HG03280 (cell line): ENCODE data around the gene EGFR.

ENCODE experiments used
- ATAC-seq: cut with Tn5 transposase; IDR thresholded peaks from one replicate; pipeline ENCODE4 v1.9.1; 2021; ENCODE audit warnings: mild to moderate bottlenecking, moderate library complexity; ENCODE audit not compliant: unreplicated experiment

Gene EGFR

DNA sequence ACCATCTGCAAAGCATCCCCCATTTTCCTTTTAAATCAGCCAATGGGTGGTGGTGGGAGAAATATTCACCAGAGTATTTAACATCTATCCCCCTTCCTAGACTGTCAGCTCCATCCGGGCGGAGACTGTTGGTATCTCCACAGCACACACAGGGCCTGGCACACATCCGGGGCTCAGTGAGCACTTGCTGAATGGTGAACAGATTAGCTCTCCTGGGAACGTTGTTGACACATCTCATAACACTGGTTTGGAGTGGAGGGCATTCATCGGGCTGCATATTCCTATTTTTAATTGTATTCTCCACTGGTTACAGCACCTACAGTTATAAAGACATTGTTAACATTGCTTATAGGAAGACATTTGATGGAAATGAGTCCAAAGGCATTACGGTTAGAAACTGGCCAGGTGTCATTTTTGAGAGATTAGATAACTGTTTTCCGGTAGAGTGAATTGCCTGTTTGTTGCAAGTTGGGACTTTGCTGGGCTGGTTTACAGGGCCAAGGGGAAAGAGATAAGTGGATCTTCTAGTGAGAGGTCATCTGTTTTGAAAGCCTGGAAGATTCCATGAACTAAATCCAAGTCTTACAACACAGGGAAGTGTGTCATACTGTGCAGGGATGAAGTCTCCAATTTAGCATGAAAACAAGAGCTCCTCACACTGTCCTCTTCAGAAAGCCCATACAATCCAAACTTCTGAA lies 101.8 kb downstream of the EGFR start:
- ATAC-seq, result no peak

DNA sequence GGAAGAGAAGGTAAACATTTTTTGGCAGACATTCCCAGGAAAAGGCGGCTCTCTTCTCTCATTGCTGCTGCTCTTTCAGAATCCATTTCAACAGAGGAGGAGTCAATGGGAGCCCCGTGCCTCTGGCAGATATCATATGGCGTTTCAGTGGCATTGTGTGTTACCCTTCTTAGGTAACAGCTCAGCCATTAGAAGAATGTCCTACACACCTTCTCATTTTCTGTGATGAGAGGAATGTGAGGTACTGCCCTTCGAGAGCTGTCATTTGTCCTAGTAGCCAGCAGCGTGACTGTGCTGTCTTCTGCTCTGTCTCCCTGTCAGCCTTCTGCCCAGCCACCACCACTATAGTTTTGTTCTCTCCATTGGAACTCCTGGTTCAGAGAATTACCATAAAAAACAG lies 102.4 kb downstream of the EGFR start:
- no peak for ATAC-seq

DNA sequence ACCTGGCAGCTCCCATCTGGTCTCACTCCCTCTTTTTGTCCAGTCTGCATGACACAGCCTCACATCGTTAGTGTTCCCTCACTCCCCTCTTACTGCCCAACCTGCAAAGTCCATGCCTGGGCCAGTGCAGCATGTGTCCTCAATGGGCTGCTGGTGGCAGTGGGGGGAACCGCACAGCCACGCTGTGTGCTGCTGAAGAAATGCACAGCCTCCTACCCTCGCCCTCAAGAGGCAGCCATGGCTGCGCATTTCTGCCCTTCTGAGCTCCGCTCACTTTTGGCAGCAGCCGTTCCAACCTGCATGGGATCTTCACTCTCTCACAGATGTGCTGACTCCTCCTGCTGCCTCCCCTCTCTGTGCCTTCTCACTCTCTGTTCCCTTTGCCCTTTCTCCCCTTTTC lies 103.4 kb downstream of the EGFR start:
- no peak for ATAC-seq

DNA sequence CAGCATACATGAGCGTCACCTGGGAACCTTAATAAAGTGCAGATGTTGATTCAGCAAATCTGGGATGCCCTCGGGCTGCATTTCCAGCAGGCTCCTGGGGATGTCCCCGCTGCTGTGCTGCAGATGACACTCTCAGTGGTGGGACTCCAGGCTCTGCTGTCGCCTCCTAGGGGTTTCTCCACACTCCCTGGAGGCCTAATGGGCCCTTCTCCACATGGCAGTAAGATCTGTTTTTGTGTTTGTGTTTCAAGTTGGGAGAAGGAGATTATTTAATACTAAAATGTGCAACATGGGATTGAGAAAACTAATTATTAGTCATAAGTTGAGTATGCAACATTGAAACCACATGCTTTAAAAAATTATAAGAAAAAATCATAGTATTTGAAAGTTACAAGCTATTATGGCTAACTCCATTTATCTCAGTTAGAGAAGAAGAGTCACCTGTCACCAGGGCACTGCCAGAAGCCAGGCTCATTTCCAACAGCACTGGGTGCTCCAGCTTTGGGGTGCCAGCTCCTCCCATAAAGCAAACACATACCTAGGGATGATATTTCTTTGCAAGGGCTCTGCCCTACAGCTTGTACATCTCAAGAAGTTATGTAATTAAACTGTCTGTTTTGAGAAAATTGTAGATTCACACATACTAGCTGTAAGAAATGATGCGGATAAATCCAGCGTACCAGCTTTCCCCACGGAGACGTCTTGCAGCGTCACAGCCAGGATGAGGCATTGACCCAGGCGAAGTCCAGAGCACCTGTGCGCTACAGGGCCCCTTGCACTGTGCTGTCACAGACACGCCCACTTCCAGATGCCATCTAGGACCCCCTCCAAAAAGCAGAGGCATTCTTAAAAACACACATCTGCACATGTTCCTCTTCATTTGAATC lies 106.4 kb downstream of the EGFR start:
- ATAC-seq, result no peak

DNA sequence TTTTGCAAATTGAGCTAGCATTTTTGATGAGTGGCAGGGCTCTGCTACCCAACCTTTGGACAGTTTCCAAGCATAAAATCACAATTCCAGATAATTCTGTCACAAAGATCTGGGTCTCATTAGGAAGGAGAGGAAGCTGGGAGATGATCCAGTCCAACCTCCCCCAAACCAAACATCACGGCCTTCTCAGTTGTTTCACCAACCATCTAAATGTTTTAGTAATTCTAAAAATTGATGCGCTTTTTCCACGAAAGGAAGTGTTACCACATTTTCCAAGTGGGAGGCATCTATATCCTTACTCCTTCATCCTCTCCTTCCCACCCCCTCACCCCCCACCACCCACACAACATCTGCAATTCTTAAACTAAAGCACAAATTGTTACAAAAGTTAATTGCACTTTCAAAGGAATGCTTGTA lies 108.3 kb downstream of the EGFR start:
- no peak for ATAC-seq

DNA sequence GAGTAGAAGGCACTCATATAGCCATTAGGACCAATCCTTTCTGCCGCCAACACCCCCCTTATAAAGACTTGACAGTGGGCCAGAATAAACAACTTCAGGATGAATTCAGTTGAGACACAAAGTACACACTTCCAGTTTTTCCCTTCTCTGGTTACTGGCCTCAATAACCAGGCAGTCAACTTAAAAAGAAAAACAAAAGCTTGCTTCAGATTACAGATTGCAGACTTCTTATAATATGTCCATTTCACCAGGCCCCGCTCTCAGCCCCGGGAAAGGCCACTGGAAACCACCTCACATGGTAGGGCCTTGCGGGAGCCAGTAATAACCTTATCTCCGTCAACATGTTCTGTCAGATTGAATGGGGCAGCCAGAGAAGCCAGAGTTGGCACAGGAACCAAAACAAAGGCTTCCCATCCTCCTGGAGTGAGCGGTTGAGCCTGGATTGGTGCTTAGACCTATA lies 108.8 kb downstream of the EGFR start:
- ATAC-seq, result no peak

DNA sequence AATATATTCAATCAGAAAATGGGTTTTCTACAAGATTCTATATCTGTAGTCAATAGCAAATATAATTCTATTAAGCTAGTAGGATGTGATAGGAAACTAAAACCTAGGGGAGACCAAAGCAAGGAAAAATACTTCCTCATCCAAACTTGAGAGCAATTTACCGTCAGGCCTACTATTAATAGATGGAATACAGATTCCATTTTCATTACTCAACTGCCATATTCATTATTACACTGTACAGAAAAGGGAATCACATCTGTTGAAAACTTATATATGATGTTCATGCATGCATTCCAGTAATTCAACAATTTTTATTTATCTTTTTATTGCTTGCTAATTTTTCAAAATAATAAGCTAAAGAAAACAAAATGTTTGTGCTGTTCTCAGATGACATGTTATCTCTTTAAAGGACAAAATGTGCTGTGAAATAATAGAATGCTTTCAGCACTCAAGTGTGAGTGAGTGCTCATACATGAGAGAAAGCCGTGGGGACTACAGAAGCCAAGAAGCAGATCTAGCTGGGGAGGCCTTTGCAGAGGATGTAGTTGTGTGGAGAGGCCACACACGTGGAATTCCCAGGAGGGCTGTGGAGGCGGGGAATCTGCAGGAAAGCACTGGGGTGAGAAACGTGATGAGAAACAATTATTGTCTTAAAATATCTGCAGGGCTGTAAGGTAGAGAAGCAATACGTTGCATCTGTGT lies 110.0 kb downstream of the EGFR start:
- ATAC-seq, result no peak

DNA sequence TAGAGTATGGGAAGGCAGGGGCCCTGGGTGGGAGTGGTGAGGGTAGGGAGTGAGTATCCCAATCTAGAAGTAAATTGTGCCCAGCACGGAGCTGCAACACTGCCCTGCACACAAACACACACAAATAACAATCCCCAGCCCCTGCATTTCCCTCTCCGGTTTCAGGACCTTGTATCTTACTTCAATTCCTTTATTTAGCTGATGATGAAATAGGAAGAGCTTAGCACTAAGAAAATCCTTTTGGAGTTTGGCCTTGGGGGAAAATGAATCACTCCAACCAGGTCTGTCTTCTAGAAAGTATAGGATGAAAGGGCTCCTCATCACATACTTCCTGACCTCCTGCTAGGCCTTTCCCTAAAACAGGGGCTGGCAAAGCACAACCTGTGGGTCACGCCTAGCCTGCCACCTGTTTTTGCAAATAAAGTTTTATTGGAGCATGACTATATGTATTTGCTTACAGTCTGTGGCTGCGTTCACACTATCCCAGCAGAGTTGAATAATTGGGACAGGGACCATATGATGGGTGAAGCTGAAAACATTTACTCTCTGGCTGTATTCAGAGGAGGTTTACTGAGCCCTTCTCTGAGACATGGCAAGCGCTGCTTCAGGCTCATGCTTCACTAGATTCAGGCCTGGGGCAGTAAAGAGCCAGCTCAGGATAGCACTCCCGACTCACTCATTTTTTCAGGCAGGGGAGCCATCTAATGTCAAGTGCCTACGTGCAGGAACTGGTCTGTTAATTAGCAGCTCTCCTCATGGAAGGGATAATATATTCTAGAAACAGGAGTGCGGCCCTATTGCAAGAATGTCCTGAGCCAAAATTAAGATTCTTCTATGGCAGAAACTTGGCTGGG lies 111.0 kb downstream of the EGFR start:
- no peak for ATAC-seq

DNA sequence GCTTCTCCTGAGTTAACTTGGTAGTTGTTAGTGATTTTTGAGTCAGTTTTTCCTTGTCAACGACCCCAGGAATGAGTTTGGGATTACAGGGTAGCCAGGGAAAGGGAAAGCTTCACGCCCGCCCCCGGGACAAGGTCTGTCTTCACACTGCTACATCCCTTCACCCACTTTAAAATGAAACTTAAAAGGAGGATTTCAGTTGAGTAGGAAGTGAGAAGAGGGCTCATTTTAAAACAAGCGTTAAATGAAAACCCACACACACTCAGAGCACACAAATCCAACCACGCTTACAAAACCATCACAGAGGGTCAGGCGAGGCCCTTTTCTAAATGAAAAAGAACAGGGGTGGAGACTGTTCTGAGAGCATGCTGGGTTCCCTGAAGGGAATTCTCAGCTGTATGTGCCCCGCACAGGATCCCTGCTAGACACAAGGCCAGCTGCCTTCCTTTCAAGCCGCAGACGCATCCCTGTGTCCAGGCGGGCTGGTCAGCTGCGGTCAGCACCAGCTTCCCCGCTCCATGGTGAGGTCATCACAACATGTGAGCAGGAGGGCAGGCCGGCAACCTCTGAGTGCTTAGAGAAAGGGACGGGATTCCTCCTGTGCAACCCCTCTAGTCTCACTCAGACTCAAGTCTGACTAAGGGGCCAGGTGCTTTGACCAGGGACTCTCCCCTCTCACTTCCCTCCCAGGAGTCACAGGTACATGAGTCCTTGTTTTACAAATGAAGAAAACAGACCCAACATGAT lies 111.8 kb downstream of the EGFR start:
- ATAC-seq, result no peak

DNA sequence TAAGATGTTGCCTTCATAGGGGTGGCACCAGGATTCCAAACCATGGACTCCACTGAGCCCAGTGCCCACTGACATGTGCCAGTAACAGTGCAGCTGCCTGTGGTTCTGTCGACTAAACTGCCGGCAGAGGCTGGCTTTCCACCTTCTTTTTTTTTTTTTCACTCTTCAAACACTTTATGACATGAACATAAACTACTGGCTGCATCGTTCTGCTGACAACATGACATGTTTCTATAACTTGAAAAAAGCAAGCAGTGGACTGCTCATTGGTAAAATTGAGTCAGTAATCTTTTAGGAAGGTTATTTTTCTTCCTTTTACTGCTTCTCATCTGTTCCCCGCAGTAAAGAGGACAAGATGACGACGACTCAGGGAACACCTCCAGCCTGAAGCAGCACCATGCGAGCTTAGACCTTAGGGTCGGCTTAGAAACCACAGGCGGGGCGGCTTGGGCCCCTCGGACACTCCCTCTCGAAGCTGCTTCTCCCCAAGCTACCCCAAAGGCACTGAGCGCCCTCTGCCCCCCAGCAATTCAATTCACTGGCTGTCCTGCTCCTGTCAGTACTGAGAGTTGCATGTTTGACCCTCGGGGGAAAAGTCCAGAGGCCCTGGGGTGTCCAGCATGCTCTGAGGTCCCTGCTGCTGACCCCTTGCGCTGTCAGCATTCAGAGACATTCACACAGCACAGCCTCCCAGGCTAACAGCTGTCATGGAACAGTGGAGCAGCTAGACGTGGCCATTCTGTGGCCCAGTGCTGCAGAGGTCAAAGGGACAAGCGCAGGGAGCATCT lies 112.5 kb downstream of the EGFR start:
- ATAC-seq, result no peak

DNA sequence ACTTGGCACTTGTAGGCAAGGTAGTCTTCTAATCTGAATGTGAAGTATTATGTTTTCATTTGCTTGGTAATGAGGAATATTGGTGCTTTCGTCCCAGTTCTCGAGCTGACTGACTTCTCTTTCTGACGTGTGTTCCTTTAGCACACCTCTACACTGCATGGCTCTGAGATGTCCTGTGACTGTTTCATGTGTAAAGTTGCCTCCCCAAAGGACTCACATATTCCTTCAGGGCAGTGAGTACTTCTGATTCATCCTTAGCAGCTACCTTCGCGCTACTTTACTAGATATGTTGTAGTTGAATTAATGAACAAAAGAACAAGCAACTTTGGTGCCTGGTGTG lies 113.7 kb downstream of the EGFR start:
- ATAC-seq, result peak; percentile 8

DNA sequence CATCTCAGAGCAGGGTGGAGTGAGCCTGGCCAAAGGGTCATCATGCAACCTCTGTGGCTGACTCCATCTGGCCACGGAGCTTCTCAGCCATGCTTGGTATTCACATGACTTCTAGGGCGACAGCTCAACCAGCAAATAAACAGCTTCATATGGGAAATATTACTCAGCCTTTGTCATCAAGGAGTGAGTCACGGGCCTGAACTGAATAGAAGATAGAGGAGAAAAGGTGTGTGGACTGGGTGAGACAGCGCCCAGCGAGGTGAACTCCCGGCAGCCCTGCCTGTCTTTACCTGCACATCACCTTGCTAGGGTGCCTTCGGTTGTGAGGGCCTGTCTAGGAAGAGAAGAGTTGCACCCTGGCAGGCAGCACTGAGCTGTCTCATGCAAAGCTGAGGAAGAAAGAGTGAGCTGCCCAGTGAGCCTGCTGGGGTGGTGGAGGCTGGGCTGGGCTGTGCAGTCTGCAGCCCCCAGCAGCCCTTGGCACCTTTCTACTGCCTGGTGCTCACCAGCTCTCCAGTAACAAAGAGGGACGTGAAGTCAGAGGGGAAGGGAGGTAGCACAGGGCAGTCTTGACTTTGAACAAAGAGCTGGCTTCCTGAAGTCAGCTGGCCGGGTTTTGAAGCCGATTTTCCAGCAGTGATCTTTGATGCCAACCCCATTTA lies 114.2 kb downstream of the EGFR start:
- peak; percentile 44 for ATAC-seq

DNA sequence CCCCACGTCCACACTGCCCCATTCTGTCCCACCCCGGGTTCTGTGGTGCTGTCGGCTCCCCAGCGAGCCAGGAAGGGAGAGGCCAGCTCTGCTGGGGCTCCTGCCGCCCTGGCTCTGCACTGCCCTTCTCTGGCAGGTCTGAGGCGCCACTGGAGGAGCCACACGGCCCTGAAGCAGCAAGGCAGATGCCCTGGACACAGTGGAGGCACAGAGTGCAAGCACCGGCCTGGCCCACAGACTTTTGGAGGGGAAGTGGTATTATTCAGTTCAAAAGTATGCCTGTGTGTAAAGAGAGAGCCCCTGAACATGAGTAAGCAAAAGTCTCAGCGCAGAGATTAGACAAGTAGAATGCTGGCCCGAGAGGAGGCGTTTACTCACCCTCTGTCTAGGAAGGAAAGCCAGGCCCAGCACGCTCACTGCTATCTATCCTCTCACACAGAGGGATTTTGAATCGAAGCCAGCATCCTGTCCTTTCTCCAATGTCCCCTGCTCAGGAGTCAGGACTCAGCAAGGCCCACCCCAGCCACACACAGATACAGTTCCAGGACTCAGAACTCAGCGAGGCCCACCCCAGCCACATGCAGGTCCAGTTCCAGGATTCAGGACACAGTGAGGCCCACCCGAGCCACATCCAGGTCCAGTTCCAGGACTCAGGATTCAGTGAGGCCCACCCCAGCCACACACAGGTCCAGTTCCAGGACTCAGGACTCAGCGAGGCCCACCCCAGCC lies 115.0 kb downstream of the EGFR start:
- no peak for ATAC-seq

DNA sequence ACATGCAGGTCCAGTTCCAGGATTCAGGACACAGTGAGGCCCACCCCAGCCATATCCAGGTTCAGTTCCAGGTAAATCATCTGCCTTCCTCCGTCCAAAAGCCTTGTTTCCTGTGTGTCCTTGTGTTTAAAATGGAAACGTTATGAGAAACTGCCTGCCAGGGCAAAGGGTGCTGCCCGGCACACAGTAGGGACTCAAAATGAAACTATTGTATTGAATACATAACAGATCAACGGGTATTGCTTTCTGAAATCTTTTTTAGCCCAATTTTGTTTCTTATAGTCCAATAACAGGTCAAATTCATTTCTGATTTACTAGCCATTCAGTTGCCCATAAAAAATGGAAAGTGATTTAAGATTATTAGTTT lies 115.5 kb downstream of the EGFR start:
- no peak for ATAC-seq

DNA sequence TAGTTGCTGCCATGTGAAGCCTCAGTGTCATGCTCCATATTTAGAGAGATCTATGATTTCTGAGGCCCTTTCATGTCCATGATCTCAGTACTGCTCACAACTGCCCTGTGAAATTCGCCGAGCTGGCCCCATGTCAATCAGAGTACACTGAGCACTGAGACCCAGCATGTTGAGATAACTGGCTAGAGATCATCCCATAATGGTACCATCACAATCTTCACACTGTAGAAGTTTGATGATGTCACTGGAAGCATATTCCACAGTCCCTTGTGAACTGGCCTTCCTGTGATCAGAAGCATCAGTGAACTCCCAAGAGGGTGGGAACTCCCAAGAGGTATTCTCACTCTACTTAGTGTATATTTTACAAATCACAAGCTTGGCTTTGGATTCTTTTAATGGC lies 116.0 kb downstream of the EGFR start:
- no peak for ATAC-seq

DNA sequence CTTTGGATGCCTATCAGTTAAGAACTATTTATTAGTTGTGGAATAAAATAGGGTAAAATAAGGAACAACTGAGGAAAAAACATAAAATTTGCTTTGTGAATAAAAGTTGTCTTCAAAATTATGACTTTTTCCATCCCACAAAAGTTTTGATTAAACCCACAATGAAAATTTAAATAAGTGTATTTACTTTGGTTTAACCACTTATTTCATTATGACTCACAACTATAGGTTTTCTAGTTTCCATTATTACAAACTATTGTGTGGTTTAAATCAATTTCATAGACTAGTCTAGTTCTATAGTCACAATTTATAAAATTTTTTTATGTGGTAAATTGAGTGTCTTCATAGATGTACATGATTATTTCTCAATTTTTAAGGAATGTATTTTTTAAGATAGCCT lies 116.6 kb downstream of the EGFR start:
- ATAC-seq, result no peak

DNA sequence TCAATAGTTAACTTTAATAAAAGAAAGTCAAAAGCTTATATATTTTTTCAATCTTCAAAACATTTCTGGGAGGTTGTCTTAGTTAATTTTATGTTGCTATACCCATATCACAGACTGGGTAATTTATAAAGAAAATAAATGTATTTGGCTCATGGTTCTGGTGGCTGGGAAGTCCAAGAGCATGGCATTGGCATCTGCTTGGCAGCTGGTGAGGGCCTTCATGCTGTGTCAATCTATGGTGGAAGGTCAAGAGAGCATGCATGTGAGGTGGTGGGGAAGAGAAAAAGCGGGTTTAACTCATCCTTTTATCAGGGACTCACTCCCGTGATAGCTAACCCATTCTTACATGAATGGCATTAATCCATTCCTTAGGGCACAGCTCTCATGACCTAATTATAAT lies 119.8 kb downstream of the EGFR start:
- ATAC-seq, result no peak

DNA sequence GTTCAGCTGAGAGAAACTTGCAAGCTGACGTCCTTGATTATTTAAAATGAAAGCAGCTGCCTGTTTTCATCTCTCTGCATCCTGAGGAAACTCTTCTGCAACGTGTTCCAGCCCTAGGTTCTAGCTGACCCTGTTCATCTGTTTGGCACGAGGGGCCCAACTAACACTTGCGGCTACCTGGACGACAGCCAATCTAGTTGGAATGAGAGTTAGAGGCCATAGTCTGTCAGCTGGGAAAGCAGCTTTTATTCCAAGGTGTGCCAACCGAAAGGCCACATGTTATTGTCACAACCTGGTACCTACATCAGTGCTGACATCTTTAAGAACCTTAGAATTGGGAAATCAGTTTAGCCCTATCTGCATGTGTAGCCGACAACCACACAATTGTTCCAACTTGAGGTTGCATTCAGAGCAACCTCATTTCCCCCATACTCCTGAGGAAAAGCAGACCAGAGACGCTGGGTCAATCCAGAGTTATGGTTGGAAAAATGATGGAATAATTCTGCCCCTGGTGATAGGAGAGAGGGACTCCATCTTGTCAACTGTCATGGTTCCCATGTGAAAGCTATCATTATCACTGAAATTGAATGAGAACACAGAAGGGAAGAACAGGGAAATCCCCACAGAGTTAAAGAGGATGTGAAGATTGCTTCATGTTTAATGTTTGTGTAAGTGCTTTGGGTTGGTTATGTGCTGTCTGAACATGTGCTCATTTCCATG lies 121.6 kb downstream of the EGFR start:
- ATAC-seq, result peak; percentile 76
